ENCODE data around the gene MCM9.

MCM9 gene

DNA sequence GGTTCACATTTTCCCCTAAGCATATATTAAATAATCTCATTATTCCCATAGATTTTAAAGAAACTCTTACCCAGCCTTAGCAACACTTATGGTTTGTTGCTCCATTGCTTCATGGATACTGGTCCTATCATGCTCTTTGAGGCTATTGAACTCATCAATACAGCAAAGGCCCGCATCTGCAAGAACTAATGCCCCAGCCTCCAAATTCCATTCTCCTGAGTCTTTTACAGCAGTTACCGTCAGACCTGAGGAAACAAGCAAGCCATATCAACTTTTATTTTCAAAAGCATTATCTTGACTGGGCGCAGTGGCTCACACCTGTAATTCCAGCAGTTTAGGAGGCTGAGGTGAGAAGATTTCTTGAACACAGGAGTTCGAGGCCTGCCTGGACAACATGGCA, 78.7 kb downstream of the MCM9 start:
- H3K36me3 ChIP-seq (ENCODE audit: insufficient read depth, insufficient read length, low read length) = no peaks in the 10 kb centered on the region
- no peak for TF ChIP-seq YY1 (IDR thresholded peaks at IDR 0.05; ENCODE audit: insufficient read depth, insufficient read length)
- no peak for TF ChIP-seq SUZ12 (IDR thresholded peaks at IDR 0.05; ENCODE audit: extremely low read depth, insufficient read depth, insufficient read length)
- no peak for TF ChIP-seq ZNF274 (IDR thresholded peaks at IDR 0.05; ENCODE audit: low read depth, low read length)
- no peaks in the 10 kb centered on the region for H3K9me3 ChIP-seq (ENCODE audit: insufficient read depth, low read length)
- no peak overlapping the region for H3K4me3 ChIP-seq (ENCODE audit: insufficient read length, low read depth)
- no peaks in the 10 kb centered on the region for H3K4me1 ChIP-seq (ENCODE audit: insufficient read depth, insufficient read length)
- H3K9ac ChIP-seq (ENCODE audit: insufficient read length, low read depth) = no peak overlapping the region
- DNase-seq (ENCODE audit: low read depth, low spot score) = no peak
- no peaks in the 10 kb centered on the region for H3K27me3 ChIP-seq (ENCODE audit: insufficient read depth, insufficient read length)

DNA sequence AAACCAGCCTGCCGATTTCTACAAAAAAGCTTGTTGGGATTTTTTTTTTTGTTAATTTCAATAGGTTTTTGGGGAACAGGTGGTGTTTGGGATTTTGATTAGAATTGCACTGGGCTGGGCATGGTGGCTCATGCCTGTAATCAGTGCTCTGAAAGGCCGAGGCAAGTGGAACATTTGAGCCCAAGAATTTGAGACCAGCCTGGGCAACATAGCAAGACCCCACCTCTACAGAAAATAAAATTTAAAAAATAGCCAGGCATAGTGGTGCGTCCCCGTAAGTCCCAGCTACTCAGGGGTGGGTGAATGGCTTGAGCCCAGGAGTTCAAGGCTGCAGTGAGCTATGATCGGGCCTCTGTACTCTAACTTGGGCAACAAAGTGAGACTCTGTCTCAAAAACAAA, 81.6 kb downstream of the MCM9 start:
- no peak overlapping the region for H3K4me3 ChIP-seq (ENCODE audit: insufficient read length, low read depth)
- no peaks in the 10 kb centered on the region for H3K9me3 ChIP-seq (ENCODE audit: insufficient read depth, low read length)
- no peaks in the 10 kb centered on the region for H3K4me1 ChIP-seq (ENCODE audit: insufficient read depth, insufficient read length)
- H3K27me3 ChIP-seq (ENCODE audit: insufficient read depth, insufficient read length) = no peaks in the 10 kb centered on the region
- no peak for TF ChIP-seq YY1 (IDR thresholded peaks at IDR 0.05; ENCODE audit: insufficient read depth, insufficient read length)
- TF ChIP-seq SUZ12 (IDR thresholded peaks at IDR 0.05; ENCODE audit: extremely low read depth, insufficient read depth, insufficient read length) = no peak
- TF ChIP-seq ZNF274 (IDR thresholded peaks at IDR 0.05; ENCODE audit: low read depth, low read length) = no peak
- H3K36me3 ChIP-seq (ENCODE audit: insufficient read depth, insufficient read length, low read length) = no peaks in the 10 kb centered on the region
- no peak overlapping the region for H3K9ac ChIP-seq (ENCODE audit: insufficient read length, low read depth)
- no peak for DNase-seq (ENCODE audit: low read depth, low spot score)

DNA sequence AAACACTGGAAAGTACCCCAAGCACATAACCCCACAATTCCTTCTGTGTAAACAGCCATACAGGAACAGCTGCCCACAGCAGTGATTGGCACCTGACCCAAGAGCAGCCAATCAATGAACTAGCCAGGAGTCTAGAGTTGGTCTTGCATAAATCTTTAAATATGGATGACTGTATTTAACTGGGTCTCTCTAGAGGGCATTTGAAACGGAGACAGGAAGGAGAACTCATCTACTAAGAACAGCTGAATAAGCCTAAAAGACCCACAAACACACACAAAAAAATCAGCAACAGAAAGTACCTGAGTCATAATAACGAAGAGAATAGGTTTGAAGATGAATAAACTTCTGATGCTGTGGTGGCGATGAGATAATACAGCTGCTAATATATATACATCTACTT, 90.0 kb downstream of the MCM9 start:
- Histone ChIP-seq H3K4me3 (ENCODE audit: insufficient read length, low read depth) (no peak overlapping the region), H3K36me3 (ENCODE audit: insufficient read depth, insufficient read length, low read length) (no peaks in the 10 kb centered on the region), H3K4me1 (ENCODE audit: insufficient read depth, insufficient read length) (no peaks in the 10 kb centered on the region), H3K9ac (ENCODE audit: insufficient read length, low read depth) (no peak overlapping the region), H3K27me3 (ENCODE audit: insufficient read depth, insufficient read length) (no peaks in the 10 kb centered on the region), H3K9me3 (ENCODE audit: insufficient read depth, low read length) (no peaks in the 10 kb centered on the region)
- no peak for TF ChIP-seq YY1 (IDR thresholded peaks at IDR 0.05; ENCODE audit: insufficient read depth, insufficient read length)
- TF ChIP-seq ZNF274 (IDR thresholded peaks at IDR 0.05; ENCODE audit: low read depth, low read length) = no peak
- no peak for TF ChIP-seq SUZ12 (IDR thresholded peaks at IDR 0.05; ENCODE audit: extremely low read depth, insufficient read depth, insufficient read length)
- DNase-seq (ENCODE audit: low read depth, low spot score) = no peak

DNA sequence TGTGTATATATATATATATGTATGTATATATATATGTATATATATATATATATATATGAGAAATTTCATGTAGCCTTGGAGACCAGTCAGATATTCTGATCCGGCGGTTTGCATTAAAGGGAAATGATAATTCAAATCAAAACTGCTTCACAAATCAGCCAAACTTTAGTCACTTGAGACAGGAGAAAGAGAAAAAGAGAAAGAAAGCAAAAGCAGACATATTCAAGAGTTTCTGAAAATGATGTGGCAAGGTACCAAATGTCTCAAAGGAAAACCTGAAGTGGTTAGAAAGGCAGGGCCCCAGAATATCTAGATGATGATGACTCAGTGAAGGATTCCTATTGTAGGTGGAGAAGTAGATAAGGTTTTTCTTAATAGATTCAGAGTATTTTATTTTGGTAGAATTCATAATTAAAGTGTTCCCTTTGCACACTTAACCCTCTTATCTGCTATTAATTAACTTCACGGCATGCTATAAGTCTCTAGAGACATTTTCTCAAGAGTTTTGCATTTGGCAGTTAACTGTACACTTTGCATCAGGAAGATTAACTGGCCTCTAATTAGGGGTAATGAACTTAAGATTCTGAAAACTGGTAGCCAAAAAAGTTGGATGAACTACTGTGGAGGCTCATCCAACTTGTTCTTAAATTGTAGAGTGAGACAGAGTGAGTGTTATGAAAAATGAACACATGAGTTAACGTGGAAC, 91.1 kb downstream of the MCM9 start:
- TF ChIP-seq SUZ12 (IDR thresholded peaks at IDR 0.05; ENCODE audit: extremely low read depth, insufficient read depth, insufficient read length) (no peak), ZNF274 (IDR thresholded peaks at IDR 0.05; ENCODE audit: low read depth, low read length) (no peak), YY1 (IDR thresholded peaks at IDR 0.05; ENCODE audit: insufficient read depth, insufficient read length) (no peak)
- no peak overlapping the region for H3K4me3 ChIP-seq (ENCODE audit: insufficient read length, low read depth)
- no peak for DNase-seq (ENCODE audit: low read depth, low spot score)
- no peak overlapping the region for H3K9ac ChIP-seq (ENCODE audit: insufficient read length, low read depth)
- H3K4me1 ChIP-seq (ENCODE audit: insufficient read depth, insufficient read length) = no peaks in the 10 kb centered on the region
- no peaks in the 10 kb centered on the region for H3K27me3 ChIP-seq (ENCODE audit: insufficient read depth, insufficient read length)
- H3K9me3 ChIP-seq (ENCODE audit: insufficient read depth, low read length) = no peaks in the 10 kb centered on the region
- no peaks in the 10 kb centered on the region for H3K36me3 ChIP-seq (ENCODE audit: insufficient read depth, insufficient read length, low read length)

DNA sequence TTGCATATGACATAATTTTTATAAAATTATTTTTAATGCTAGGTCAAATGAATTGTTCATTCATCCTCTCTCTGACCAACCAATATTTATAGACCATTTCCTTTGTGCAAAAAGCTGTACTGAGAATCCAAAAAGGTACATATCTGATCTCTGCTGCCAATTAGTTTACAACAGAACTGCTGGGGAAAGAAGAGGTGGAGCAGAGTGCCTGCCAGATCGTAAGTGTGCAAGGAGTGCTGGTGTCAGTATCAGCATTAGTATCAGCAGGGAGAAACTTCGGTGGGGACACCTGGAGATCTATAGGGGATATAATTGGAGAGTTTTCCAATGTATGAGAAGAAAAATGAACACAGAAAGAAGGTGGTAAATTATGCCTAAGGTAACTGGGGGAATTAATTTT, 104.3 kb downstream of the MCM9 start:
- TF ChIP-seq SUZ12 (IDR thresholded peaks at IDR 0.05; ENCODE audit: extremely low read depth, insufficient read depth, insufficient read length) (no peak), YY1 (IDR thresholded peaks at IDR 0.05; ENCODE audit: insufficient read depth, insufficient read length) (no peak), ZNF274 (IDR thresholded peaks at IDR 0.05; ENCODE audit: low read depth, low read length) (no peak)
- no peak overlapping the region for H3K9ac ChIP-seq (ENCODE audit: insufficient read length, low read depth)

DNA sequence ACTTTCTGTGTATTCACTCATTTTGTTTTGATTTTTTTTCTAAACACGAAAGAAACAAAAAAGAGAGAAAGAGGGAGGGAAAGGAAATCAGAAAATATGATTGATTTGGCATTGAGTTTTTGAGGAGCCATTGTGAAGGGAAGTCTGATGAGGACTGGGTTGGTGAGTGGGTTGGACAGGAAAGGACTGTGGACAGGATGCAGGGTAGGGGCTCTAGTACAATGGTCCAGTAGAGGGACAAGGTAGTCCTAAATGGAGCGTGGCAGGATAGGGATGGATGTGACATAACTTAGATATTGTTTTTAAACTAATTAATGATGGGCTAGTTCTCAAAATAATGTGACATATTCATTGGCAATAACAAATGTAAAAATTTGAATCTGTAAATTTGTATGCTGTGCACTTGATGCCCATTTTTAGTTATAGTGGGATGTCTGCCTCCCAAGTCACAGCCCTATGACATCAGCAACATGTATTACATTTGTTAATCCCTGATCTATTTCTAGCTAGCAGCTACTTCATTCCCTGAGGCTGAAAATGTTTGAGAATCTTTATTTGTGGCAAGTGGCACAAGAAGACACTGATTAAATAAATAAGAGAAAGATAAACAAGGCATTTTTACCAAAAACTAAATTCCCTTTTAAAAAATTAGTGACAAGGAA, 105.0 kb downstream of the MCM9 start:
- no peaks in the 10 kb centered on the region for H3K4me1 ChIP-seq (ENCODE audit: insufficient read depth, insufficient read length)
- no peaks in the 10 kb centered on the region for H3K27me3 ChIP-seq (ENCODE audit: insufficient read depth, insufficient read length)
- no peak for DNase-seq (ENCODE audit: low read depth, low spot score)
- TF ChIP-seq ZNF274 (IDR thresholded peaks at IDR 0.05; ENCODE audit: low read depth, low read length) (no peak), YY1 (IDR thresholded peaks at IDR 0.05; ENCODE audit: insufficient read depth, insufficient read length) (no peak), SUZ12 (IDR thresholded peaks at IDR 0.05; ENCODE audit: extremely low read depth, insufficient read depth, insufficient read length) (no peak)
- H3K4me3 ChIP-seq (ENCODE audit: insufficient read length, low read depth) = no peak overlapping the region
- H3K9ac ChIP-seq (ENCODE audit: insufficient read length, low read depth) = no peak overlapping the region
- no peaks in the 10 kb centered on the region for H3K9me3 ChIP-seq (ENCODE audit: insufficient read depth, low read length)
- H3K36me3 ChIP-seq (ENCODE audit: insufficient read depth, insufficient read length, low read length) = peaks cover 19% of the 10 kb centered on the region

More for the DNA sequence above, 104.3 kb downstream of the MCM9 start:
- peaks cover 15% of the 10 kb centered on the region for H3K36me3 ChIP-seq (ENCODE audit: insufficient read depth, insufficient read length, low read length)
- no peaks in the 10 kb centered on the region for H3K4me1 ChIP-seq (ENCODE audit: insufficient read depth, insufficient read length)
- no peak for DNase-seq (ENCODE audit: low read depth, low spot score)
- no peaks in the 10 kb centered on the region for H3K27me3 ChIP-seq (ENCODE audit: insufficient read depth, insufficient read length)
- no peaks in the 10 kb centered on the region for H3K9me3 ChIP-seq (ENCODE audit: insufficient read depth, low read length)
- no peak overlapping the region for H3K4me3 ChIP-seq (ENCODE audit: insufficient read length, low read depth)

DNA sequence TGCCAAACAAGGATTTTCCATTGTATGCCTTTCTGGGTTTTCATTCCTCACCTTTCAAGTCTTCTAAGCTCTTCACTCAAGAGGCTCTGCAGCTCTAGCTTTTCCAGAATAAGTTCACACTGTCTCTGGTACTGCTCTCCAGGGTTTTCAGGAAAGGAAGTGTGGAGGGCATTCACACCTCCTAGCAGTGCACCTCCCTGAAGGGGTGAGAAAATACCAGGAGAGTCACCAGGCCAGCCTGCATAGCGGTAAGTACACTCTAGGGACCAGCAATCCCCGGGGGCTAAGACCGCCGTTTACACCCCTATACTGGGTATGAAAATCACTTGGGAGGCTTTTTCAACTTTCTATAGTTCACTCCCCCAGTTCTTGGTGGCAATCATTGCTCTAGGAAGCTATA, 108.9 kb downstream of the MCM9 start:
- Histone ChIP-seq H3K9ac (ENCODE audit: insufficient read length, low read depth) (no peak overlapping the region), H3K4me1 (ENCODE audit: insufficient read depth, insufficient read length) (no peaks in the 10 kb centered on the region), H3K9me3 (ENCODE audit: insufficient read depth, low read length) (no peaks in the 10 kb centered on the region), H3K27me3 (ENCODE audit: insufficient read depth, insufficient read length) (no peaks in the 10 kb centered on the region), H3K36me3 (ENCODE audit: insufficient read depth, insufficient read length, low read length) (peaks cover 19% of the 10 kb centered on the region), H3K4me3 (ENCODE audit: insufficient read length, low read depth) (no peak overlapping the region)
- DNase-seq (ENCODE audit: low read depth, low spot score) = no peak
- no peak for TF ChIP-seq ZNF274 (IDR thresholded peaks at IDR 0.05; ENCODE audit: low read depth, low read length)
- TF ChIP-seq SUZ12 (IDR thresholded peaks at IDR 0.05; ENCODE audit: extremely low read depth, insufficient read depth, insufficient read length) = no peak
- TF ChIP-seq YY1 (IDR thresholded peaks at IDR 0.05; ENCODE audit: insufficient read depth, insufficient read length) = no peak
